Measurements from ENCODE around the gene DPP10.
"Not testable (repeated sequence)": the region's sequence is repeated elsewhere in the genome, so short reads cannot be mapped to it uniquely, and the experiment has no call there.

DPP10 gene

GRCh38 chr2:115083225-115083624 lies 640.8 kb downstream of the DPP10 start:
- TF ChIP-seq CTCF (IDR thresholded peaks at IDR 0.05; ENCODE audit: insufficient read depth, low read depth, low read length, missing control alignments): no peak
- peak; percentile 29 for DNase-seq (ENCODE audit: low read depth)
- no peak overlapping the region for H3K4me3 ChIP-seq (ENCODE audit: low read length)

DNA sequence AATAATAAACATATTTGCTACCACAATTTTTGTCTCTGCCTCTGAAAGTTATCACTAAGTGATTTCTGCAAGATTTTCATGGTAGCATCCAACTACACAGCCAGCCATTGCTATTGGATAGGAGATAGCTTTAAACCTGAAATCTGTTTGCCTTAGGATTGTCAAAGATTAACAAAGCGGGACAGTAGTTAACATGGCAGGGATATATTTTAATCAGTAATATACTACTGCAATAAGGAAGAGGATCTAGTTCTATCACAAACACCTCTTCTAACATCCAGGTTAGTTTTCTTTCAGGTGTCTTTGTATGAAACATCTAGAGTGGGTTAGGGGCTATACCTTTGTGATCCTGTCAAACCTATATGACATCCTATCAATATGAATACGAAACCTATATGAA lies 641.3 kb downstream of the DPP10 start:
- no peak for TF ChIP-seq CTCF (IDR thresholded peaks at IDR 0.05; ENCODE audit: insufficient read depth, low read depth, low read length, missing control alignments)
- H3K4me3 ChIP-seq (ENCODE audit: low read length): no peak overlapping the region
- no peak for DNase-seq (ENCODE audit: low read depth)

DNA sequence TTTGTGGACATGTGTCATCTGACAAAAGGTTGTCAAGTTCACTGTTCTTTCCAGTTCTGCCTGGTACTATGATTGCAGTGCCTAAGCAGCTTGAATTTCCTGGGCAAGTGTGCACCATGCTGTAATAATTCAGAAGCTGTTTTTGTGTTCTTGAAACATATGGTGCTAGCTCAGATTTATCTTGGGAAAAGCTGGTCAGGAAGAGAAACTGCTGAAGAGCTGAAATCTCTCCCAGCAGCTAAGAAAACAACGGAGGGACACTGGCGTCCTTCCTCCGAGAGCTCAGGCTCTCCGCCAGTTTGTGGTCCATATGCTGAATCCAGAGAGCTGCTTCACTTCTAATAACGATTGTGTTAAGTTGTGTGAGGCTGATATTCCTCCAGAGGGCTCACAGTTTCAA lies 642.0 kb downstream of the DPP10 start:
- no peak for TF ChIP-seq CTCF (IDR thresholded peaks at IDR 0.05; ENCODE audit: insufficient read depth, low read depth, low read length, missing control alignments)
- no peak for DNase-seq (ENCODE audit: low read depth)
- no peak overlapping the region for H3K4me3 ChIP-seq (ENCODE audit: low read length)

GRCh38 chr2:115086051-115086620 lies 643.7 kb downstream of the DPP10 start:
- DNase-seq (ENCODE audit: low read depth); H3K4me3 ChIP-seq (ENCODE audit: low read length): not testable (repeated sequence)

DNA sequence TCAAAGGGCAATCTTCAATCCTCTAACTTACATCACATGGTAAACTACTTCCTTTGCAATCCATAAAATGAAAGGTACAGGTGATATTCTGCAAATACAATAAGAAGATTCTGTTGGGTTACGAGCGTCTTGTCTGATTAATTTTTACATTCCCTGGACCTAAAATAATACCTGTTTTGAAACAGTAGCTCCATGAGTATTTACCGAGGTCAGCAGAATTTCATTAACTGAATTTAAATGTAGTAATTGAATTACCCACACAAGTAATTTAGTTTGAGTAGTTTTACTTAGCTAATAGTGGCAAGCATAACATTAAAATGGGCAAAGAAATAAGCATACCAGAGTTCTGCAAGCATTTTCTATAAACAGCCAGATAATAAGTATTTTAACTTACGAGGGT lies 652.0 kb downstream of the DPP10 start:
- H3K4me3 ChIP-seq (ENCODE audit: low read length): no peak overlapping the region
- DNase-seq (ENCODE audit: low read depth): no peak
- no peak for TF ChIP-seq CTCF (IDR thresholded peaks at IDR 0.05; ENCODE audit: insufficient read depth, low read depth, low read length, missing control alignments)

DNA sequence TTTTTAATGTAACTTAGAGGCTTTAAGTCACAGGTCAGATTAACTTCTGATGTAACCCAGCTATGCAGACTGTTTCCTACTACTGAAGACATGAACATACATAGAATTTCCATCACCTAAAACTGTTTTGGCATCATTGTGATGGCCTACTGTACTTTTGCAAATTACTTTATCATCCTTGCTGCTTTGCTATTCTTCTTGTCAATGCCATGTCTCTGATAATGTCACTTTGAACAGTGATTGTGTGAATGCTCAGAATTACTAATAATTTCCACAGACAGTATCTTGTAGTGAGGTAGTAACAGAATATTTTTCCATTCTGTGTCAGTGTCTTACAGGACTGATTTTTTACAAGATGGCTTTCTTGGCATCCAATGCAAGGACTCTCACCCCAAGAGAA lies 663.5 kb downstream of the DPP10 start:
- DNase-seq (ENCODE audit: low read depth): no peak
- no peak for TF ChIP-seq CTCF (IDR thresholded peaks at IDR 0.05; ENCODE audit: insufficient read depth, low read depth, low read length, missing control alignments)
- H3K4me3 ChIP-seq (ENCODE audit: low read length): no peak overlapping the region

DNA sequence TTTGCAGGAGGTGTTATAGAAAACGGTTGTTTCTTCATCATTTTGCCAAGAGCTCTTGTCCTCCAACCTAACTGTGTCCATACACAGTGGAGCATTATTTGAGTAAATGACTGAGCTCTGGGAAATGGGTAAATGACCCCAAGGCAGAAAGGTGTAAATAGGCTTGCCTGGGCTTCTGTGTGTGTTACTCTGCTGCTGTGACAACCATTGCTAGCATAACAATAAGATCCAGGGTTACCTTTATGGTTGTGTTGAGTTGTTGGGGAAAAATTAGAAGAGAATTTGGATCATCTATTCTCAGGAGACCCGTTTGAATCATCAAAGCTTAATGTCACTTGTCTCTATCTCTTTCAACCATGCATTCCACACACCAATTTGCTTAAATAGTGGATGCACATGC lies 672.7 kb downstream of the DPP10 start:
- no peak overlapping the region for H3K4me3 ChIP-seq (ENCODE audit: low read length)
- no peak for DNase-seq (ENCODE audit: low read depth)
- TF ChIP-seq CTCF (IDR thresholded peaks at IDR 0.05; ENCODE audit: insufficient read depth, low read depth, low read length, missing control alignments): no peak

All from epithelial cell of esophagus (primary cell).